Effector CD4-positive, alpha-beta T cell (primary cell): ENCODE data around the gene FYB2.
"Not testable (repeated sequence)": the region's sequence is repeated elsewhere in the genome, so short reads cannot be mapped to it uniquely, and the experiment has no call there.

Experiments
- DNase-seq: peaks from one replicate; pipeline ENCODE4 v3.0.0-alpha.2; 2020

The FYB2 gene

GRCh38 chr1:56788102-56788501 is 31.1 kb downstream of the FYB2 start:
- no peak for DNase-seq

- no peak for DNase-seq
These were observed 31.9 kb downstream of the FYB2 start for GRCh38 chr1:56787330-56787729.

DNA sequence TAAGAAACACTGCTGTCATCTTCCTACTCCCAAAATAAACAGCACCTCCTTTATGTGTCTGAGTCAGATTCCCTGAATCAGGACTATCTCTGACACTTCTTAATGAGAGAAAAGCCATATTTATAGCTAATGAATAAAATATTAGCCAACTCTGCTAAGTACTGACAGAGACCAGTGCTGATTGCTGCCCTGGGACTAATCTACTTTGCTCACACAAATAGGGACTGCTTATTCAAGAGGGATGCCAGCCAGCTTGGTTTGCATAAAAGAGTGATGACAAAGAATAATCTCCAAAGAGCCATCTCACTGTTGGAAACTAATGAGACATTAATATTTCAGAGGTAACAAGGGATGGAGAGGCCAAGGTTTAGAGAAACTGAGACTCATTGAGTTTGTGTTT is 36.4 kb downstream of the FYB2 start:
- no peak for DNase-seq

DNA sequence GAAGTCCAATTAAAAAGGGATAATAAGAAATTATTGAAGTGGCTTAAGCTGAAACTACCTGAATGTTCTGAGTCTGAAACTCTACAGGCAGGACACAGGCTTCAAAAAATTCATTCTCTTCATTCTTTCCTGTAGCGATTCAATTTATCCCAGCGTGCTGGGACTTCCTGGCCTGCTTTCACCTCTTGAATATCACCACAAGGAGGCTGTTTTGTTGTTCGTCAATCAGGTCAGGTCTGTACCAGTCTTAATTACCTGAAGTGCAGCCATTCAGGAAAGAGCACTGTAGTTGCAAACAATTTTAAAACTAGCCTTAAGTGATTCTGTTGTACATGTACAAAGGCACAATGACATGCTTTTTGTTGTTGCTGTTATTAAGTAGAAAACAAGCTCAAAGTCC is 38.4 kb downstream of the FYB2 start:
- no peak for DNase-seq

DNA sequence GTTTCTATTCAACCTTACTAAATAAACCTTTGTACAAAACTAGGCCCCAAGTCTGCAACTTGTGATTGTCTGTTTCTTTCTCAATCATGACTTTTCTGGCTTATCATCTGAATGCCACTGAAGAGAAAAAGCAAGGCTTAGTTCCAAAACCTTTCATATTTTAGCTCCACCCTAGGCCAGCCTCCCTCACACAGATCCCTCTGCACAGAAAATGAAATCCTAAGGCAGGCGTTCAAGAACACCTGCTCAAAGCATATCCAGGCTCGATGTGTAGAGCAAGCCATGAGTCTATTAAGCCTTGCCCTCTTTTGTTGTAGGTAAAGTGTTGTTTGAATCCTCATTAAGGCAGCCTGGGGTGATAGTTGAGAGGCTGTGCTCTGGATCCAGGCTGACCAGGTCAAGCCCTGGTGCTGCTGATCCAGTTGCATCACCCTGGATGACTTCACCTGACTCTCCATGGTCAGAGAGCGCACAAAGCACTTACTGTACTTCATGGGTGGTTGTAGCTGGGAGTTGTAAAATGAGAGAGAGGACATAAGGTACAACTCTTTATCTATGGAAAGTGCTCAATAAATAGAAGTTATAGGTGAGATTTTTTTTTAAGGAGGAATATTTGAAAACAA is 39.0 kb downstream of the FYB2 start:
- no peak for DNase-seq

DNA sequence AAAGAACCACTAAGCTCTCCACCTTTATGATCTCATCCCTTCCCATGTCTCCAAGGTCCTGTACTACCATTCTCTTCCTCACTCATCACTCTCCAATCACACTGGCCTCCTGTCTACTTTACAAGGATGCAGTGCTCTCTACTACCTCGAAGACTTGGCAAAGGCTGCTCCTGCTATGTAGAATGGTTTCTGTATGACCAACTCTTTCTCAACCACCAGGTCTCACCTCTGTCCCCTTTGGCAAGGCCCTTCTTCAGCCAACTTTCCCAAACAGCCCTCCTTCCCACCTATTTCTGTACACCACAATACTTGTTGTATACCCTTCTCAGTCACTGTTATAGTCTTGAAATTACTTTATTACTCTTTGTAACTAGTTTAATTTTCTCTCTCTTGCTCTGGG is 41.2 kb downstream of the FYB2 start:
- DNase-seq: no peak

DNA sequence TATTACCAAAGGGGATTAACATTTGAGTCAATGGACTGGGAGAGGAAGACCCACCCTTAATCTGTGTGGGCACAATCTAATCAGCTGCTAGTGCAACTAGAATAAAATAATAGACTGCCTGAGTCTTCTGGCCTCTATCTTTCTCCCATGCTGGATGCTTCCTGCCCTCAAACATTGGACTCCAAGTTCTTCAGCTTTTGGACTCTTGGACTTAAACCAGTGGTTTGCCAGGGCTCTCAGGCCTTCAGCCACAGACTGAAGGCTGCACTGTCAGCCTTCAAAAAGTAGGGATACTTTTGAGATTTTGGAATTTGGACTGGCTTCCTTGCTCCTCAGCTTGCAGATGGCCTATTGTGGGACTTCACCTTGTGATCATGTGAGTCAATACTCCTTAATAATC is 44.5 kb downstream of the FYB2 start:
- DNase-seq: not testable (repeated sequence)

- DNase-seq: no peak
These were observed 45.1 kb downstream of the FYB2 start for GRCh38 chr1:56774067-56774609.

DNA sequence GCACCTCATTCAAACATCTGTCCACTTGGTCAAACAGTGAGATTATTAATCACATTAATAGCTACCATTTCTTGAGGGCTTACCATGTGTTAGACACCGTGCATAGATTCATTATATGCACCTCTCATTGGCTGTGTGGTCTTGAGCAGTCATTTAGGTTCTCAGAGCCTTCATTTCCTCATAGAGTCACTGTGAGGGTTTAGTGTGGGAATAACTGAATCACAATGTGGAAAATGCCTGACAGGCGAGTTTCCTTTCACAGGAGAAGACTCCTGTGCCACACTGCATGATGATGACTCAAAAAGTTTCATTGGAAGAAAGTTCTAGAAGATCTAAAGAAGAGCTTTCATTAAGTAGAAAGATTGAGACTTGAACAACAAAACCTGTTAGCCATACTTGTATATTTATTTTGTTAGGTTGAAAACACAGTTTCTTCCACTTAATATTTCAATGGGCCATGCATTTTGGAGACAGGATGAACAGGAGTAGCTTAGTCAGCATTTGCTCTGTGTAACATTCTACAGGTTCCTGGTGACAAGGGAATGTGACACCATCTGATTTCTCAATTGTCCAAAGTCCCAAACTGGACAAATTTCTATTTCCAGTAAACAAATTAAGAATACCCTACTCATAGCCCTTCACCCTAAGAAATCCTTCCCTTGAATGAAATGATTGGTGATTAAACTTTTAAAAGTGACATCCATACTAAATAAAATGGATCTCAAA is 45.7 kb downstream of the FYB2 start:
- no peak for DNase-seq

DNA sequence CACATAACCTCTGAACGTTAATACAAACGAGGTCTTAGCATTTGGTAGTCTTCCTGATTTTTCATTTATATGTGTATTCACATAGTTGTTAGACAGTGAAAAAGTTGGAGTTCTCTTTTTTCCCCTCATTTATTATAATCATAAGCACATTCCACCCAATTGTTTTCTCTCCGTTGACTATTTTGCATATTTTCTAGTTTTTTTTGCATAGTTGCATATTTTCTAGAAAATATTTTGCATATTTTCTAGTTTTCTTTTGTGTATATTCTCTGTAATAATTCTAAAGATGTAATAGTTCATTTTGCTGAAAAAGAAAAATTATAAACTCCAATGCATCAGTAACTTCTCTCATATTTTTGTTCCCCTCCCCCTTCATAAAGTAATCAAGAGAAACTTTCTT is 47.5 kb downstream of the FYB2 start:
- DNase-seq: no peak

- no peak for DNase-seq
These were observed 60.4 kb downstream of the FYB2 start for GRCh38 chr1:56758794-56759193.

DNA sequence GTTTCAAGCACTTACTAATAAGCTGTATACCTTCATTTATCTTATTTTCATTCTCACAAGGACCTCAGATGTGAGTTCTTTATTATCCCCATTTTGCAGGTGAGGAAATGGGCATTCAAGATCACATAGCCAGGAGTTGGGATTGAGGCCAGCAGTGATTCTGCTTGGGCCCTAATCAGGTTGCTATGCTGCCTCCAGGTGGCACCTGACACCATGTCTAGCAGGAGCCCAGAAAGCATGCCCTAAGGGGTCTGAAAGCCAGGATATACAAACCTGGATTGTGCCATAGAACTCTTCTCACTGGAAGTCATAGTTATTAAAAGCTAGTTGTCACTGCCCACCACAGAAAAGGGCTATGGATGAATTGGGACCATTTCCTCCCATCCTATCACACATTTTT is 61.1 kb downstream of the FYB2 start:
- no peak for DNase-seq

DNA sequence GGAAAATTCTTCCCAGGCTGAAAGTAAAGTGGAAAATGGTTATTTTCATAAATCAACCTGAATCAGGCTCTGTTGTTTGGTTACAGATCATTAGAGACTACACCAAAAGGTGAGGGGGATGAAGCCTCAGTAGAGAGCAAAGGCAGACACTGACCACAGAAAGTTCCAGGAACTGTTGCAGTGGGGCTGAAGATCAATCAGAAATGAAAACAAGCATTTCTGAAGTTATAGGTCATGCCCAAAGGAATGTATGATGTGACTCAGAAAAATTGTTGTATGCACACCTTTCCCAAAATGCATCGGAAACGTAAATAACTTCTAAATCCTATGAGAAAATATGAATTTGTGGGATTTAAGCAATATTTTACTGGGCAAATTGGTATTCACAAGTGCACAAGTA is 63.3 kb downstream of the FYB2 start:
- DNase-seq: no peak

- DNase-seq: no peak
These were observed 64.3 kb downstream of the FYB2 start for GRCh38 chr1:56754708-56755479.

- no peak for DNase-seq
These were observed 74.0 kb downstream of the FYB2 start for GRCh38 chr1:56745231-56745630.

DNA sequence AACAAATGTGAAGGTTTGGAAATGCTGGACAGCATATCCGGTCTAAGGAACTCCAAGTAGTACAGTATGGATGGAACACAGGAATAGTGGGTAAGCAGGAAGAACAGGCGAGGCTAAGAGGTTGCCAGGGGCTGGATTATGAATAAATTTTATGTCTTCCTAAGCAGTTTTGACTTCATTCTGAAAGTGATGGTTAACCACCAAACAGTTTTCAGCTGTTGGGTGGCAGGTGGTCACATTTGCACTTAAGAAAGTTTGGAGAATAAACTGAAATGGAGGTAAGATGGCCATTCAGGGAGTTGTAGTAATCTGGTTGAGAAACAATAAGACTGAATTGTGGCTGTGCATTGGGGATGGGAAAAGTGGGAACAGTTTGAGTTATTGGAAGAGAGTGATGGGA is 90.2 kb downstream of the FYB2 start:
- DNase-seq: no peak

GRCh38 chr1:56726706-56727105 is 92.5 kb downstream of the FYB2 start:
- DNase-seq: no peak

GRCh38 chr1:56719171-56719570 is 100.0 kb downstream of the FYB2 start:
- no peak for DNase-seq

DNA sequence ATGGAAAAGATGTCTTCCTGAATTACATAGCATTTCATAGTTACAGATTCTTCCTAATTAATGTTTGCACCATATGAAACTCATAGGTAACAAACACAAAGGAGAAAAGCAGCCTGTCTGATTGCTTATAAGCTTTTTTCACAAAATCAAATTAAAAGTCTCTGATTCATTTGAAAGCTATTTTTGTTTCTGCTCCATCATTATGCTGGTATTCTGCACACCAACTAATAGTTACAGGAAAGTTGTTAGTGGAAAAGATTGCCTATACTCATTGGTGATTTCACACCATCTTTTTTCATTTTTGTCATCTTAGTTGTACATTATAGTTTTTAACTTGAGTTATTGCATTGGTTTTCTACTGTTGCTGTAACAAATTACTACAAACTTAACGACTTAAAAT is 104.0 kb downstream of the FYB2 start:
- no peak for DNase-seq

- no peak for DNase-seq
These were observed 106.1 kb downstream of the FYB2 start for GRCh38 chr1:56713112-56713511.

GRCh38 chr1:56712150-56712549 is 107.1 kb downstream of the FYB2 start:
- no peak for DNase-seq

DNA sequence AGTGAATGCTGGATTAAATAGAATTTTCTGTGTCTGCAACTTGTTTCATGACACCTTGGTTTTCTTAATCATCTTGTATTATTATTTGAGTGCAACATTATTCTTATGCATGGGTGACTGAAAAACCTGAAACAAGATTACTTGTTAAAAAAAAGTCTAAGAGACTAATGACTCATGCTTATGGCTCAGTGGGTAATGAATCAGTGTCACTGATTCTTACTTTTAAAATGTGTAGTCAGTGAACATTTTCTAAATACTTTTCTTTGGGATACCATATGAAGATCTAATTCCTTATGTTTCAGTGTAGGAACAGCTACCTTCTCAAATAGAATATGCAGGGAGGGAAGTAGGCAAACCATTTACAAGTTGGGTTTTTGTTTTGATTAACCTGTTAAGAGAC is 108.6 kb downstream of the FYB2 start:
- no peak for DNase-seq

GRCh38 chr1:56709995-56710394 is 109.2 kb downstream of the FYB2 start:
- no peak for DNase-seq
